Endothelial cell of umbilical vein (primary cell): Measurements from ENCODE around the gene PADI6. TPM values are rescaled to one million over a fixed set of nuclear protein-coding genes. Genes with fewer than 3 reads are reported as not detected.

Experiments
- BruUV-seq: library from RNA; stranded (reverse); fragments of 400-500 nt; replicated peaks from 2 replicates; lab custom pipeline; 2021; lab: Mats Ljungman, UMichigan
- CTCF ChIA-PET: fragments of 300-600, 350-600 bp; sonication (Branson Sonifier 250); formaldehyde crosslinking; loops from one replicate; lab custom pipeline; 2021; ENCODE audit warnings: antibody characterized with exemption, inconsistent platforms; lab: Charles Lee
- POLR2A ChIA-PET: fragments of 300-600, 350-600 bp; sonication (Branson Sonifier 250); formaldehyde crosslinking; loops from one replicate; lab custom pipeline; 2021; ENCODE audit warnings: antibody characterized with exemption, inconsistent platforms; lab: Charles Lee
- DNase-seq: peaks from one replicate; pipeline ENCODE4 v3.0.0-alpha.2; 2011; ENCODE audit warnings: low read depth, low spot score
- FAIRE-seq: peaks from 2 replicates; lab custom pipeline; 2011; peaks lifted over from hg19 to GRCh38; lab: Jason Lieb, UNC
- H2AFZ ChIP-seq: 2 replicates; pipeline ENCODE4 v1.6.0; 2012; ENCODE audit warnings: low read depth, low read length, control low read depth, inconsistent platforms
- H3K27ac ChIP-seq: 2 replicates; pipeline ENCODE4 v1.5.1; 2011; ENCODE audit warnings: low read depth, mild to moderate bottlenecking, control low read depth, low read length, moderate library complexity; ENCODE audit not compliant: insufficient read depth
- H3K27me3 ChIP-seq, 2 experiments: 2 replicates each; pipeline versions ENCODE4 v1.6.0 to v1.6.1; 2011; ENCODE audit warnings: low read length in 2 of 2, mixed read lengths in 1 of 2; ENCODE audit not compliant: control insufficient read depth in 2 of 2, insufficient read depth in 2 of 2
- H3K36me3 ChIP-seq, 2 experiments: 2 replicates in 1 of 2; 3 replicates in 1 of 2; pipeline ENCODE4 v1.5.1; 2011; ENCODE audit warnings: low read length in 2 of 2, mild to moderate bottlenecking in 1 of 2, moderate library complexity in 1 of 2; ENCODE audit not compliant: control insufficient read depth in 2 of 2, insufficient read depth in 2 of 2; ENCODE audit errors: extremely low read depth in 1 of 2
- H3K4me1 ChIP-seq: 3 replicates; pipeline ENCODE4 v1.5.1; 2011; ENCODE audit warnings: mild to moderate bottlenecking, low read length; ENCODE audit not compliant: control insufficient read depth, insufficient read depth; ENCODE audit errors: extremely low read depth
- H3K4me2 ChIP-seq: 2 replicates; pipeline ENCODE4 v1.6.1; 2011; ENCODE audit warnings: low read length, control low read depth, mixed read lengths; ENCODE audit not compliant: insufficient read depth
- H3K4me3 ChIP-seq, 3 experiments: fragments of 200-600 bp in 1 of 3; sonication (generic), shearing (Covaris generic) in 1 of 3; replicated peaks in 1 of 3; 2 replicates each; pipeline ENCODE4 v1.5.1; 2011 to 2016; ENCODE audit warnings: control low read depth in 3 of 3, low read length in 3 of 3, mild to moderate bottlenecking in 2 of 3, inconsistent platforms in 1 of 3, low read depth in 1 of 3, moderate library complexity in 1 of 3; ENCODE audit not compliant: insufficient read depth in 1 of 3
- H3K79me2 ChIP-seq: 2 replicates; pipeline ENCODE4 v1.6.0; 2012; ENCODE audit warnings: low read length, inconsistent platforms; ENCODE audit not compliant: control insufficient read depth, insufficient read depth
- H3K9ac ChIP-seq: replicated peaks from 2 replicates; pipeline ENCODE3; 2011; ENCODE audit warnings: low read length, control low read depth; ENCODE audit not compliant: insufficient read depth; ENCODE audit errors: extremely low read depth
- H3K9me1 ChIP-seq: replicated peaks from 3 replicates; pipeline ENCODE4 v1.6.0; 2011; ENCODE audit warnings: mild to moderate bottlenecking, low read length; ENCODE audit not compliant: control insufficient read depth, insufficient read depth; ENCODE audit errors: extremely low read depth
- H3K9me3 ChIP-seq: replicated peaks from 2 replicates; pipeline ENCODE4 v1.5.1; 2012; ENCODE audit warnings: low read length, inconsistent platforms; ENCODE audit not compliant: control insufficient read depth, insufficient read depth
- H4K20me1 ChIP-seq: replicated peaks from 2 replicates; pipeline ENCODE3; 2011; ENCODE audit warnings: mild to moderate bottlenecking, low read length; ENCODE audit not compliant: control insufficient read depth, insufficient read depth; ENCODE audit errors: extremely low read depth
- FOS ChIP-seq: IDR thresholded peaks from 2 replicates; pipeline ENCODE4 v1.6.1; 2011; ENCODE audit warnings: mild to moderate bottlenecking, low read length, moderate library complexity, borderline replicate concordance; ENCODE audit not compliant: insufficient read depth
- GATA2 ChIP-seq: IDR thresholded peaks from 2 replicates; pipeline ENCODE4 v1.7.0; 2011; ENCODE audit warnings: low read depth, mild to moderate bottlenecking, moderate library complexity, mixed read lengths, low read length; ENCODE audit not compliant: insufficient read length, insufficient read depth
- JUN ChIP-seq: IDR thresholded peaks from 2 replicates; pipeline ENCODE4 v1.6.1; 2011; ENCODE audit warnings: borderline replicate concordance, low read depth; ENCODE audit not compliant: insufficient read length, insufficient read depth
- MYC ChIP-seq: IDR thresholded peaks from one replicate; pipeline ENCODE4 v1.6.1; 2011; ENCODE audit warnings: mild to moderate bottlenecking, low read depth, low read length
- POLR2A ChIP-seq: IDR thresholded peaks from 2 replicates; pipeline ENCODE4 v1.6.1; 2012; ENCODE audit warnings: low read depth, mild to moderate bottlenecking, control low read depth, low read length
- POLR2AphosphoS5 ChIP-seq: IDR thresholded peaks from 2 replicates; pipeline ENCODE4 v1.6.1; 2012; ENCODE audit warnings: low read depth, mild to moderate bottlenecking, control low read depth, low read length, moderate library complexity; ENCODE audit not compliant: insufficient read depth
- dilution Hi-C: fragments of 300-500 bp; cut with MboI; formaldehyde crosslinking; loops from one replicate; pipeline ENCODE4 v1.15.0; 2019; ENCODE audit warnings: low sequenced_read_pairs; ENCODE audit not compliant: extremely low pct_ligation_motif_present
- intact Hi-C: fragments of 100-400 bp; cut with micrococcal nuclease; formaldehyde crosslinking; loops from one replicate; pipeline ENCODE4 v1.10.0; 2022
- polyA plus RNA-seq, 4 experiments: library from polyadenylated mRNA; depleted of rRNA in 3 of 4; stranded (reverse) in 3 of 4; unstranded in 1 of 4; fragments of >200 nt; gene quantifications; 2 replicates each; pipeline versions ENCODE4 v1.2.1 to v1.2.3, GENCODE V29; 2011 to 2012; ENCODE audit warnings: missing spikeins in 1 of 4
- total RNA-seq: library from RNA; stranded (reverse); gene quantifications from 2 replicates; pipeline ENCODE4 v1.2.3, GENCODE V29; 2021
- TF ChIP-seq, protein P1 (sequence below), 2 donors: IDR thresholded peaks; 1 replicate in 1 of 2; 2 replicates in 1 of 2; pipeline ENCODE4 v1.5.1; 2011; ENCODE audit warnings: low read length in 2 of 2, mild to moderate bottlenecking in 2 of 2, moderate library complexity in 2 of 2, control low read depth in 1 of 2, inconsistent platforms in 1 of 2, low read depth in 1 of 2; ENCODE audit not compliant: insufficient read depth in 1 of 2; ENCODE audit errors: extremely low read depth in 1 of 2
- TF ChIP-seq, protein P2 (sequence below): IDR thresholded peaks from 2 replicates; pipeline ENCODE4 v1.6.1; 2011; ENCODE audit not compliant: insufficient read depth, insufficient read length

Gene PADI6
- total and polyA plus RNA-seq, 2 donors (not counting 3 experiments of a cell fraction or from before 2014, with no cell fraction given), result not detected

DNA sequence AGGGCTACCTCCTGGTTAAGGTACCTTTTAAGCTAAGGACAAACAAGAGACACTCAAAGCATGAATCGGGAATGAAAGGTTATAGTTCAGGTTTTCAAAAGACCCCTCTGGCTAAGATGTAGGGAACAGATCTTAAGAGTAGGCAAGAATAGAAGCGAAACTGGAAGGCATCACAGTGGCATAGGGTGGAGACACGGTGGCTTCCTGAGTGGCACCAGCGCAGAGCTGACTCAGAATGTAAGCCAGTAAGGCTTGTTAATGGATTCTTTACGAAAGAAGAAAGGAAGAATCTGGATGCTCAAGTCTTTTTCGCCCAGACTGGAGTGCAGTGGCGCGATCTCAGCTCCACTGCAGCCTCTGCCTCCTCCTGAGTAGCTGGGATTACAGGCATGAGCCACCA, 21.2 kb downstream of the PADI6 start:
- no peak for DNase-seq
- Histone ChIP-seq H3K4me2 (no peak overlapping the region), H3K9ac (no peak overlapping the region), H3K9me3 (no peaks in the 10 kb centered on the region), H3K27ac (no peak overlapping the region), H3K9me1 (no peaks in the 10 kb centered on the region), H4K20me1 (no peaks in the 10 kb centered on the region), H3K4me1 (no peaks in the 10 kb centered on the region), H3K36me3 (no peaks in the 10 kb centered on the region), H3K27me3 (no peaks in the 10 kb centered on the region), H3K79me2 (no peaks in the 10 kb centered on the region), H3K4me3 (no peak overlapping the region), H2AFZ (no peak overlapping the region)
- dilution Hi-C loops (no loop called here), intact Hi-C loops (no loop called here)
- CTCF ChIA-PET, result interaction anchor here (1.2 kb wide), 1 partner anchor 23 kb away, joined by 3 read pairs; no protein-coding TSS in a partner anchor
- no peak for FAIRE-seq
- TF ChIP-seq GATA2, result no peak
- TF ChIP-seq, protein P1, sequence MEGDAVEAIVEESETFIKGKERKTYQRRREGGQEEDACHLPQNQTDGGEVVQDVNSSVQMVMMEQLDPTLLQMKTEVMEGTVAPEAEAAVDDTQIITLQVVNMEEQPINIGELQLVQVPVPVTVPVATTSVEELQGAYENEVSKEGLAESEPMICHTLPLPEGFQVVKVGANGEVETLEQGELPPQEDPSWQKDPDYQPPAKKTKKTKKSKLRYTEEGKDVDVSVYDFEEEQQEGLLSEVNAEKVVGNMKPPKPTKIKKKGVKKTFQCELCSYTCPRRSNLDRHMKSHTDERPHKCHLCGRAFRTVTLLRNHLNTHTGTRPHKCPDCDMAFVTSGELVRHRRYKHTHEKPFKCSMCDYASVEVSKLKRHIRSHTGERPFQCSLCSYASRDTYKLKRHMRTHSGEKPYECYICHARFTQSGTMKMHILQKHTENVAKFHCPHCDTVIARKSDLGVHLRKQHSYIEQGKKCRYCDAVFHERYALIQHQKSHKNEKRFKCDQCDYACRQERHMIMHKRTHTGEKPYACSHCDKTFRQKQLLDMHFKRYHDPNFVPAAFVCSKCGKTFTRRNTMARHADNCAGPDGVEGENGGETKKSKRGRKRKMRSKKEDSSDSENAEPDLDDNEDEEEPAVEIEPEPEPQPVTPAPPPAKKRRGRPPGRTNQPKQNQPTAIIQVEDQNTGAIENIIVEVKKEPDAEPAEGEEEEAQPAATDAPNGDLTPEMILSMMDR (IDR thresholded peaks at IDR 0.05; ENCODE audit: extremely low read depth in 1 of 2, insufficient read depth in 1 of 2, low read depth in 1 of 2, low read length in 2 of 2), result no peak
- TF ChIP-seq POLR2AphosphoS5, result no peak
- BruUV-seq, result no TSS peak
- POLR2A ChIA-PET, result no interaction called here

DNA sequence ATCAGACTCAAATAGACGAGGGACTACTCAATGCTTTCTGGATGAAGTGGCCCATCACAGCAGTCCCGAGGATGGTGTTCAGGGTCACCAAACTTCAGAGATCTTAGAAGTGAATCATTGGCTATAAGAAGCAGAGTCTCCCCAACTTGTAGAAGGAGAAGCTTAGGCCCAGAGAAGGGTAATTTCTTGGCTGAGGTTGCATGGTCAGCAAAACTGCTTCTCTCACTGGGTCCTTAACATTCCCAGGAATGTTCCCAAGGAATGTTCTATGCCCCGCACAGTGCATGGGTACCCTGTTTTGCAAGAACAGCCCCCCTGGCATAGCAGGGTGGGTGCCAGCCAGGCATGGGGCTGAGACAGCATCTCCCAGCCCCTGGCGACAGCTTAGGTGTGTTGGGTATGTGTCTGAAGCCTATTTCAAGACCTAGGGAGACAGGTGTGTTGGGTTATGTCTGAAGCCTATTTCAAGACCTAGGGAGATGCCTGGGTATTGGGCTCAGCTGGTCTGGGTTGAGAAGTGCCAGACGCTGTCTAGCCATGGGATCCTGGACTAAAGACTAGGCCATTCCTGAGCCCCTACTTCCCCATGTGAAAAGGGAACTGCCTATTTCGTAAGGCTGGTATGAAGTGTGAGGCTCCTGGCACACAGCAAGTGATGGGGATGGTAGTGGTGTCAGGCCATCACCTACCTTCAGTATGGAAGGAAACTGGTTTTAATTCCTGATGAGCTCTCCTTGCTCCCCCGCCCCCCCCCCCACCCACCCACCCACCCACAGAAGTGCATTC, 26.1 kb downstream of the PADI6 start:
- H4K20me1 ChIP-seq, result no peaks in the 10 kb centered on the region
- dilution Hi-C loops, result no loop called here
- CTCF ChIA-PET, result interaction anchor here (0.8 to 1.2 kb wide), 2 partner anchors 110 to 272 kb away, joined by 3 to 4 read pairs; no protein-coding TSS in a partner anchor
- no peaks in the 10 kb centered on the region for H3K79me2 ChIP-seq
- H3K27ac ChIP-seq, result no peak overlapping the region
- H3K9ac ChIP-seq, result no peak overlapping the region
- H3K9me1 ChIP-seq, result no peaks in the 10 kb centered on the region
- no TSS peak for BruUV-seq
- no peak overlapping the region for H2AFZ ChIP-seq
- no peaks in the 10 kb centered on the region for H3K36me3 ChIP-seq
- POLR2A ChIA-PET, result no interaction called here
- DNase-seq (no peak), FAIRE-seq (no peak)
- no peak overlapping the region for H3K4me2 ChIP-seq
- no peaks in the 10 kb centered on the region for H3K27me3 ChIP-seq
- no peak overlapping the region for H3K4me3 ChIP-seq
- no peaks in the 10 kb centered on the region for H3K4me1 ChIP-seq
- TF ChIP-seq POLR2AphosphoS5 (no peak), FOS (no peak), JUN (no peak), POLR2A (no peak), MYC (no peak), GATA2 (no peak)
- TF ChIP-seq, protein P1 (IDR thresholded peaks at IDR 0.05; ENCODE audit: extremely low read depth in 1 of 2, insufficient read depth in 1 of 2, low read depth in 1 of 2, low read length in 2 of 2), result no peak
- TF ChIP-seq, protein P2, sequence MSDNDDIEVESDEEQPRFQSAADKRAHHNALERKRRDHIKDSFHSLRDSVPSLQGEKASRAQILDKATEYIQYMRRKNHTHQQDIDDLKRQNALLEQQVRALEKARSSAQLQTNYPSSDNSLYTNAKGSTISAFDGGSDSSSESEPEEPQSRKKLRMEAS, result no peak
- H3K9me3 ChIP-seq, result no peaks in the 10 kb centered on the region
- intact Hi-C loops, result no loop called here
